Esophagus muscularis mucosa (tissue), 4 donors: ENCODE measurements around the gene ABI1. TPM values are rescaled to one million over a fixed set of nuclear protein-coding genes. Genes with fewer than 3 reads are reported as not detected.
A peak's percentile ranks its signal among the peaks of the same experiment; 100 is the strongest.

Experiments
- DNase-seq: peaks from one replicate; pipeline ENCODE4 v3.0.0-alpha.2; 2017; ENCODE audit errors: extremely low spot score
- H3K27ac ChIP-seq, 4 donors: fragments of 200-600 bp; sonication (generic); replicated peaks in 1 of 4; 1 replicate in 3 of 4; 2 replicates in 1 of 4; pipeline ENCODE4 v1.5.1; 2016 to 2019; ENCODE audit warnings: mild to moderate bottlenecking in 1 of 4
- H3K27me3 ChIP-seq, 4 donors: fragments of 200-600 bp; sonication (generic); one replicate each; pipeline versions ENCODE4 v1.5.1 to v1.6.0; 2016 to 2019
- H3K36me3 ChIP-seq, 4 donors: fragments of 200-600 bp; sonication (generic); one replicate each; pipeline ENCODE4 v1.5.1; 2016 to 2019
- H3K4me1 ChIP-seq, 4 donors: fragments of 200-600 bp; sonication (generic); one replicate each; pipeline ENCODE4 v1.5.1; 2016 to 2019
- H3K4me3 ChIP-seq, 4 donors: fragments of 200-600 bp; sonication (generic); 1 replicate in 2 of 4; 2 replicates in 2 of 4; pipeline ENCODE4 v1.5.1; 2016 to 2019; ENCODE audit warnings: mild to moderate bottlenecking in 4 of 4, moderate library complexity in 1 of 4
- H3K9me3 ChIP-seq, 4 donors: fragments of 200-600 bp; sonication (generic); 1 replicate in 3 of 4; 2 replicates in 1 of 4; pipeline ENCODE4 v1.5.1; 2016 to 2019
- CTCF ChIP-seq, 3 experiments: fragments of 200-600 bp in 2 of 3; fragments of 450-650 bp in 1 of 3; sonication (generic) in 2 of 3; IDR thresholded peaks; one replicate each; pipeline ENCODE4 v1.5.1; 2017 to 2019; ENCODE audit warnings: antibody characterized with exemption in 3 of 3, mild to moderate bottlenecking in 2 of 3, moderate library complexity in 1 of 3
- EP300 ChIP-seq: sonication (generic); formaldehyde crosslinking; IDR thresholded peaks from one replicate; pipeline ENCODE4 v1.6.1; 2017; ENCODE audit warnings: antibody characterized with exemption
- POLR2A ChIP-seq: fragments of 450-650 bp; IDR thresholded peaks from one replicate; pipeline ENCODE4 v1.6.1; 2017; ENCODE audit warnings: antibody characterized with exemption, moderate library complexity, mild to moderate bottlenecking, low read depth
- POLR2AphosphoS5 ChIP-seq, 2 donors: sonication (generic); formaldehyde crosslinking; IDR thresholded peaks; one replicate each; pipeline ENCODE4 v1.6.1; 2017; ENCODE audit warnings: antibody characterized with exemption in 2 of 2
- WGBS: methylation state at CpG from one replicate; pipeline ENCODE4 v1.1.5; 2018; 5-methylcytosine and 5-hydroxymethylcytosine counted together
- intact Hi-C: fragments of 100-400 bp; cut with DNase I; formaldehyde crosslinking; loops from one replicate; pipeline ENCODE4 v1.15.1; 2023
- total RNA-seq, 4 donors: library from RNA; depleted of rRNA; stranded (reverse); fragments of >200 nt; gene quantifications; one replicate each; pipeline versions ENCODE4 v1.1.0 to v1.2.1, GENCODE V29; 2016

Gene ABI1
- total RNA-seq, 4 donors from 2014 or later = 37.4 to 57.7 (median 43.5) TPM

GRCh38 chr10:26699631-26700030 lies 161.1 kb downstream of the ABI1 start:
- Histone ChIP-seq H3K4me3 (no peak overlapping the region), H3K4me1 (peaks cover 14 to 27% (median 19%) of the 10 kb centered on the region in 4 donors), H3K27me3 (no peaks in the 10 kb centered on the region), H3K27ac (no peak overlapping the region), H3K9me3 (no peaks in the 10 kb centered on the region), H3K36me3 (peaks cover 0 to 1% (median 0%) of the 10 kb centered on the region in 4 donors)
- no peak for TF ChIP-seq CTCF (IDR thresholded peaks at IDR 0.05)
- TF ChIP-seq POLR2A = no peak
- TF ChIP-seq POLR2AphosphoS5 (IDR thresholded peaks at IDR 0.05) = no peak
- no peak for TF ChIP-seq EP300
- intact Hi-C loops = no loop called here
- over 99% methylated on average over 7 of the region's 7 CpGs for WGBS
- DNase-seq = no peak

GRCh38 chr10:26698909-26699308 lies 161.8 kb downstream of the ABI1 start:
- H3K36me3 ChIP-seq = no peaks in the 10 kb centered on the region
- H3K27ac ChIP-seq = no peak overlapping the region
- WGBS = 69% methylated on average over 2 of the region's 2 CpGs
- H3K4me3 ChIP-seq = no peak overlapping the region
- no peak for DNase-seq
- no peak for TF ChIP-seq EP300
- TF ChIP-seq POLR2A = no peak
- TF ChIP-seq POLR2AphosphoS5 (IDR thresholded peaks at IDR 0.05) = no peak
- TF ChIP-seq CTCF (IDR thresholded peaks at IDR 0.05) = no peak
- no peaks in the 10 kb centered on the region for H3K27me3 ChIP-seq
- peaks cover 14 to 27% (median 19%) of the 10 kb centered on the region in 4 donors for H3K4me1 ChIP-seq
- intact Hi-C loops = no loop called here
- no peaks in the 10 kb centered on the region for H3K9me3 ChIP-seq

GRCh38 chr10:26697922-26698608 lies 162.7 kb downstream of the ABI1 start:
- H3K9me3 ChIP-seq = no peaks in the 10 kb centered on the region
- peaks cover 0 to 4% (median 0%) of the 10 kb centered on the region in 4 donors for H3K27me3 ChIP-seq
- no peak for DNase-seq
- 2% methylated on average over 22 of the region's 42 CpGs for WGBS
- H3K36me3 ChIP-seq = no peaks in the 10 kb centered on the region
- H3K4me1 ChIP-seq = peaks cover 14 to 27% (median 19%) of the 10 kb centered on the region in 4 donors
- intact Hi-C loops = no loop called here
- H3K27ac ChIP-seq = peak overlapping the region; percentile 82 to 92 (median 88)
- H3K4me3 ChIP-seq = peak overlapping the region; percentile 86 to 100 (median 96)
- no peak for TF ChIP-seq CTCF (IDR thresholded peaks at IDR 0.05)
- no peak for TF ChIP-seq POLR2A
- TF ChIP-seq POLR2AphosphoS5 (IDR thresholded peaks at IDR 0.05) = no peak
- no peak for TF ChIP-seq EP300

GRCh38 chr10:26697163-26697921 lies 163.4 kb downstream of the ABI1 start, which contains the start of gene PDSS1:
PDSS1 (plus strand) TSS chr10:26697701; CDS start chr10:26697712, 11 bp downstream.
- no peaks in the 10 kb centered on the region for H3K9me3 ChIP-seq
- H3K4me1 ChIP-seq = peaks cover 14 to 27% (median 19%) of the 10 kb centered on the region in 4 donors
- intact Hi-C loops = no loop called here
- under 1% methylated on average over 23 of the region's 82 CpGs for WGBS
- peaks cover 0 to 9% (median 0%) of the 10 kb centered on the region in 4 donors for H3K27me3 ChIP-seq
- DNase-seq = peak; percentile 93
- TF ChIP-seq POLR2A (no peak), POLR2AphosphoS5 (IDR thresholded peaks at IDR 0.05) (peak; percentile 76 to 83)
- peak within 1 kb of the TSS; percentile 82 to 92 (median 88) for H3K27ac ChIP-seq
- H3K36me3 ChIP-seq = no peaks in the 10 kb centered on the region
- H3K4me3 ChIP-seq = peak within 1 kb of the TSS; percentile 86 to 100 (median 96)

- no peak for DNase-seq
- Histone ChIP-seq H3K9me3 (no peaks in the 10 kb centered on the region), H3K4me1 (peaks cover 14 to 27% (median 19%) of the 10 kb centered on the region in 4 donors), H3K27me3 (peaks cover 0 to 9% (median 0%) of the 10 kb centered on the region in 4 donors), H3K4me3 (peak overlapping the region; percentile 86 to 100 (median 96)), H3K27ac (peak overlapping the region; percentile 82 to 92 (median 88)), H3K36me3 (no peaks in the 10 kb centered on the region)
- WGBS = 23% methylated on average over 10 of the region's 11 CpGs
- intact Hi-C loops = no loop called here
- no peak for TF ChIP-seq CTCF (IDR thresholded peaks at IDR 0.05)
- TF ChIP-seq POLR2A = no peak
- no peak for TF ChIP-seq POLR2AphosphoS5 (IDR thresholded peaks at IDR 0.05)
- TF ChIP-seq EP300 = no peak
Measured at GRCh38 chr10:26696786-26697162, 164.0 kb downstream of the ABI1 start.
